ENCODE results near the gene LY86.

Gene LY86

DNA sequence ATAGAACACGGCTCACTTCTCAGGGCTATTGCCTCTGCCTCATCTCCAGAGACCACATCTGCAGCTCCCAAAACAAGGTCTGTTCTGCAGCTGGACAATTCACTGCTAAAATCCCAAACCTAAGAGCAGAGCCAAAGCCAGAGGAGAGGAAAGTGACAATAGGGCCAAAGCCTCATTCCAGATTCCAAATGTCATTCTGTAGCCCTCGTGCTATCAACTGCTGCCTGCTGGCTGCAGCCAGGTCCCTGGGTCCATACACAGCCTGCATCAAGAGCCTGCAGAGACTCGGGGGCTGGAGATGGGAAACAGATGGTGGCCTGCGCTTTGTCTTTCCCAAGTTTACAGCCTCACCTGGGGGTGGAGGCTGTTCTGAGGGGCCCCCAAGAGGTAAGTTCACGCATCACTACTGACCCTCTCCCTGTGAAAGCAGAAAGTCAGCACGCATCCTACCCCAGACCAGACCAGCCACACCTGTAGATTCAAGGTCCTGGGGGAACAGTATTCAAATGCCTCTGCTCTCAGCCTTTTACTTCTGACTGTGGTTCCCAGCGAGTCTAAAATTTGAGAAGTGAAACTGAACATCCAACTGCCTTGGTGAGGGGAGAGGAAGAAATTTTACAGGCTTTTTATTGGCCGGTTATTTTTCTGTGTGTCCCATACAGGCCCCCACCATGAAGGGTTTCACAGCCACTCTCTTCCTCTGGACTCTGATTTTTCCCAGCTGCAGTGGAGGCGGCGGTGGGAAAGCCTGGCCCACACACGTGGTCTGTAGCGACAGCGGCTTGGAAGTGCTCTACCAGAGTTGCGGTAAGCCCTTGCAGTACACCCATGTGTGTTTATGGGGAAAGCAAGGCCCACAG lies at the start of gene LY86:
Gene LY86 (plus strand): TSS at position 657 of the 860 bp plus-strand sequence. CDS start 15 bp downstream, at position 672.
- H3K9me3 ChIP-seq = no peaks in the 10 kb centered on the region
- H3K27ac ChIP-seq = no peak within 1 kb of the TSS
- H3K27me3 ChIP-seq = no peaks in the 10 kb centered on the region
- DNase-seq = no peak
- intact Hi-C loops (cut with DNase I; ENCODE audit: low total_unique reads) = no loop called here
- H3K4me1 ChIP-seq = peaks cover 0 to 3% (median 0%) of the 10 kb centered on the region in 4 donors
- peak within 1 kb of the TSS in 1 of 2 donors; percentile 1 for H3K4me3 ChIP-seq
- no peaks in the 10 kb centered on the region for H3K36me3 ChIP-seq
- TF ChIP-seq, protein P1, sequence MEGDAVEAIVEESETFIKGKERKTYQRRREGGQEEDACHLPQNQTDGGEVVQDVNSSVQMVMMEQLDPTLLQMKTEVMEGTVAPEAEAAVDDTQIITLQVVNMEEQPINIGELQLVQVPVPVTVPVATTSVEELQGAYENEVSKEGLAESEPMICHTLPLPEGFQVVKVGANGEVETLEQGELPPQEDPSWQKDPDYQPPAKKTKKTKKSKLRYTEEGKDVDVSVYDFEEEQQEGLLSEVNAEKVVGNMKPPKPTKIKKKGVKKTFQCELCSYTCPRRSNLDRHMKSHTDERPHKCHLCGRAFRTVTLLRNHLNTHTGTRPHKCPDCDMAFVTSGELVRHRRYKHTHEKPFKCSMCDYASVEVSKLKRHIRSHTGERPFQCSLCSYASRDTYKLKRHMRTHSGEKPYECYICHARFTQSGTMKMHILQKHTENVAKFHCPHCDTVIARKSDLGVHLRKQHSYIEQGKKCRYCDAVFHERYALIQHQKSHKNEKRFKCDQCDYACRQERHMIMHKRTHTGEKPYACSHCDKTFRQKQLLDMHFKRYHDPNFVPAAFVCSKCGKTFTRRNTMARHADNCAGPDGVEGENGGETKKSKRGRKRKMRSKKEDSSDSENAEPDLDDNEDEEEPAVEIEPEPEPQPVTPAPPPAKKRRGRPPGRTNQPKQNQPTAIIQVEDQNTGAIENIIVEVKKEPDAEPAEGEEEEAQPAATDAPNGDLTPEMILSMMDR (IDR thresholded peaks at IDR 0.05) = no peak

DNA sequence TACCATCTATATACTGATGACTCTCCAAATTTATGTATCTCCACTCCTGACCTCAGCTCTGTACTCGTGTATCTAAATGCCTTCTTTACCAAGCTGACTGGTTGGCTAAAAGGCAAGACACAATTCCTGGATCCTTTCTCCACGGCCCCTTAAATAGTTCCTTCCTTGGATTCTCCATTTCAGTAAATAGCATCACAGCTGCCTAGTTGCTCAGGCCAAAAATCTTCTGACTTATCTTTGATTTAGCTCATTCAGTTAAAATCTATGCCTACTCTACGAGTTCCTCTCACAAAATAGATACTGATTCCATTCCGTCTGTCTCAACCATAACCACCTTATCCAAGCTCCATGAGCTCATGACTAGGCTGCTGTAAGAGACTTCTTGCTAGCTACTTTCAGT lies 49.5 kb upstream of the LY86 start:
- no peak overlapping the region for H3K27ac ChIP-seq
- no peak for DNase-seq
- TF ChIP-seq, protein P1 (IDR thresholded peaks at IDR 0.05) = no peak
- intact Hi-C loops (cut with DNase I; ENCODE audit: low total_unique reads) = no loop called here
- H3K9me3 ChIP-seq = no peaks in the 10 kb centered on the region
- H3K27me3 ChIP-seq = no peaks in the 10 kb centered on the region
- H3K4me1 ChIP-seq = peaks cover 0 to 3% (median 0%) of the 10 kb centered on the region in 4 donors
- no peaks in the 10 kb centered on the region for H3K36me3 ChIP-seq
- H3K4me3 ChIP-seq = no peak overlapping the region

DNA sequence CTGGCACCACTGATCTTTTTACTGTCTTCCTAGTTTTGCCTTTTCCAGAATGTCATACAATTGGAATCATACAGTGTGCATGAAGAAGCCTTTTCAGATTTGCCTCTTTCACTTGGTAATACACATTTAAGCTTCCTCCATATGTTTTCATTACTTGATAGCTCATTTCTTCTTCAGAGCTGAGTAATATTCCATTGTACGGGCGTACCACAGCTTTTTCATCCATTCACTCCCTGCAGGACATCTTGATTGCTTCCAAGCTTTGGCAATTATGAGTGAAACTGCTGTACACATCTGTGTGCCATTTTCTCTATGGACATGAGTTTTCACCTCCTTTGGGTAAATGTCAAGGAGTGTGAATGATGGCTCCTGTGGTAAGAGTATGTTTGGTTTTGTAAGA lies 46.2 kb upstream of the LY86 start:
- peaks cover 0 to 13% of the 10 kb centered on the region in 2 donors for H3K27me3 ChIP-seq
- no peaks in the 10 kb centered on the region for H3K36me3 ChIP-seq
- H3K27ac ChIP-seq = no peak overlapping the region
- TF ChIP-seq, protein P1 (IDR thresholded peaks at IDR 0.05) = no peak
- intact Hi-C loops (cut with DNase I; ENCODE audit: low total_unique reads) = loop anchor here (10.0 kb wide), 3 partner anchors 488 to 1398 kb away; no protein-coding TSS in a partner anchor
- peaks cover 4 to 15% (median 9%) of the 10 kb centered on the region in 4 donors for H3K4me1 ChIP-seq
- no peak overlapping the region for H3K4me3 ChIP-seq
- H3K9me3 ChIP-seq = no peaks in the 10 kb centered on the region
- DNase-seq = no peak

DNA sequence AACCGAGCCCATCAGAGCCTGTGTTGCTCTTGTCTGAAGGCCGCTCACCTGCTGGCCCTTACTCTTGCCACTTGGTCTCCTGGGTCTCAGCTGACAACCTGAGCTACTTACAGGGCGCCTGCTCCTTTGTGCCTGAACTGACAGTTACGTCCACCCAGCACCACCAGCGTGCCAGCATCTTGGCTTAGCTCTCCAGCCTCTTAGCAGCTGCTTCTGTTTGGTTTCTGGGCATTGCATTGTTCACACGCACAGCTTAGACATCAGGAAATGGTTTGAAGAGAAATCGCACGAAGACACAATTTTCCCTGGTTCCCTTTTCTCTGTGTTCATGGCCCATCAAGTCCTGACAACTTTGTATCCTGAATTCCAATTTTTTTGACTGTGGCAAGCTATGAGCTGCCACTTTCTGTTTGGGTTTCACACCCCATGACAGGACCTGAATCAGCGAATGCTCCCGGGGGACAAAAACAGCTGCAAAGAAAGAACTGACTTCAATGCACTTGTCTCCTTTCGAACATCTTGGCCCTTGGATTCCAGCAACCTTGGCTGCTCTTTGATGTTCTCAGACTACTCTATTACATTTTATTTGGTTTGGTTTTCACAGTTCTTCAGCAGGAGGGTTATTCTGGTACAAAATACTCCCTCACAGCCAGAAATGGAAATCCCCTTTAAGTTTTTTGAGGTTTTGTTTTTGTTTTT lies 45.2 kb upstream of the LY86 start:
- Histone ChIP-seq H3K4me1 (peaks cover 4 to 12% (median 9%) of the 10 kb centered on the region in 4 donors), H3K36me3 (no peaks in the 10 kb centered on the region), H3K9me3 (no peaks in the 10 kb centered on the region), H3K27me3 (peaks cover 0 to 13% of the 10 kb centered on the region in 2 donors), H3K4me3 (no peak overlapping the region), H3K27ac (no peak overlapping the region)
- TF ChIP-seq, protein P1 (IDR thresholded peaks at IDR 0.05) = no peak
- intact Hi-C loops (cut with DNase I; ENCODE audit: low total_unique reads) = loop anchor here (10.0 kb wide), 3 partner anchors 489 to 1399 kb away; no protein-coding TSS in a partner anchor
- peak in 1 of 2 donors; percentile 49 for DNase-seq

DNA sequence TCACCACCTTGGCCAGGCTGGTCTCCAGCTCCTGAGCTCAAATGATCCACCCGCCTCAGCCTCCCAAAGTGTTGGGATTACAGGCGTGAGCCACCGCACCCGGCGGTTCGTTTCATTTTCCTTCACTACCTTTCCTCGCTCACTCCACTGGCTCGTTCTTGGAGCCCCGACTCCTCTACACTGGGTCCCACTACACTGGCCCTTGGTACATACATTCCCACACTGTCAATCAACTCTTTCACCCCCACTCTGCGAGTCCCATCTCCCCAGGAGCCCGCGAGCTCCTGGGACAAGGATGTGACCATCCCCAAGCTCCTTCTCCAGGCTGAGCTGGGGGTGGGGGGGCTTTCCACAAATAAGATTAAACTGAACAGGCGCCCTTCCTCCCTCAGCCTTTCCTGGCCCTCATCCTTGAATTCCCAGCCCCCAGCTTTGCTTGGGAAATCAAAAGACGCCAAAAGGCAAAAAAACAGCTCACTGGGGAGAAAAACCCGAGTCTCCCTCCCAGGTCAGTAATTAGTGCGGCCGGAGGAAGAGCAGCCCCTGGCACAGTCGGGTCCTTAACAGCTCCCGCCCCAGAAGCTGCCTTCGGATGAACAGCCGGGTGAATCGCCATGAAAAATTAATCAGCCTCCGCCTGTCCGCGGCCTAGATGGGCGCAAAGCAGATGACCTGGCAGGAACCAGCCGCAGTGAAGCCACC lies 42.8 kb upstream of the LY86 start:
- H3K4me1 ChIP-seq = peaks cover 4 to 12% (median 9%) of the 10 kb centered on the region in 4 donors
- no peak overlapping the region for H3K27ac ChIP-seq
- H3K27me3 ChIP-seq = peaks cover 0 to 20% of the 10 kb centered on the region in 2 donors
- no peaks in the 10 kb centered on the region for H3K9me3 ChIP-seq
- TF ChIP-seq, protein P1 (IDR thresholded peaks at IDR 0.05) = no peak
- DNase-seq = no peak
- intact Hi-C loops (cut with DNase I; ENCODE audit: low total_unique reads) = loop anchor here (10.0 kb wide), 3 partner anchors 491 to 1401 kb away; no protein-coding TSS in a partner anchor
- no peaks in the 10 kb centered on the region for H3K36me3 ChIP-seq
- peak overlapping the region; percentile 39 to 57 for H3K4me3 ChIP-seq
